Mesothelial cell of epicardium (in vitro differentiated cells): ENCODE measurements around the gene NME7. TPM values are rescaled to one million over a fixed set of nuclear protein-coding genes. Genes with fewer than 3 reads are reported as not detected.

Experiments
- DNase-seq, 2 experiments: peaks; one replicate each; pipeline ENCODE4 v3.0.0; 2021; ENCODE audit warnings: low spot score in 2 of 2; ENCODE audit not compliant: unreplicated experiment in 2 of 2
- H3K27ac Mint-ChIP-seq: 2 replicates; pipeline ENCODE4 v1.8.0; 2021; ENCODE audit warnings: mixed read lengths
- H3K27me3 Mint-ChIP-seq: 2 replicates; pipeline ENCODE4 v1.8.0; 2021; ENCODE audit warnings: low read depth, mixed read lengths
- H3K36me3 Mint-ChIP-seq: 2 replicates; pipeline ENCODE4 v1.8.0; 2021; ENCODE audit warnings: mixed read lengths
- H3K4me1 Mint-ChIP-seq: 2 replicates; pipeline ENCODE4 v1.8.0; 2021; ENCODE audit warnings: mixed read lengths
- H3K4me3 Mint-ChIP-seq: 2 replicates; pipeline ENCODE4 v1.8.0; 2021; ENCODE audit warnings: mild to moderate bottlenecking, moderate library complexity, mixed read lengths
- H3K9me3 Mint-ChIP-seq: 2 replicates; pipeline ENCODE4 v1.8.0; 2021; ENCODE audit warnings: mixed read lengths
- total RNA-seq: library from RNA; stranded (reverse); gene quantifications from 3 replicates; pipeline ENCODE4 v1.2.1, GENCODE V29; 2021
- TF ChIP-seq, protein P1 (sequence below): fragments of 200-600 bp; sonication (generic); IDR thresholded peaks from one replicate; pipeline ENCODE4 v1.5.0; 2021; ENCODE audit warnings: antibody characterized with exemption; ENCODE audit not compliant: unreplicated experiment

The NME7 gene
- total RNA-seq, 1 donor from 2014 or later = 28.9 TPM

DNA sequence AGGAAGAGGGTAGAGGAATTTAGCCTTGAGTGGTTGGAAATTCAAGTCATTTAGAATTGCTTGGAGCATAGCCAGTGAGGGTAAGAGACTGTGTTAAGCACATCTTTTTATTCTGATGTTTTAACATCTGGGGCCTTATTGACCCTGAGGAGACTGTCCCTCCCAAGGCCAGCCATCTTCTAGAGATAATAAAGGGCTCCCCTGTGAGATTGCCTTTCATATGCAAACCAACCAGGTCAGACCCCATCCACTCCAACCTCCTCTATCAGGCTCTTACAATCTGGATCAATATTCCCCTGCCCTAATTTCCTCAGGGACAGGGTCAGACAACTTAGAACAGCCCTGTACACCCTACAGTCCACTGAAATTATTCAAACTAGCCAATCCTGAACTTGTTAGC is 167.3 kb downstream of the NME7 start:
- peaks cover 15% of the 10 kb centered on the region for H3K36me3 Mint-ChIP-seq
- DNase-seq = no peak
- peaks cover 14% of the 10 kb centered on the region for H3K9me3 Mint-ChIP-seq
- no peaks in the 10 kb centered on the region for H3K27me3 Mint-ChIP-seq
- H3K4me3 Mint-ChIP-seq = no peak overlapping the region
- no peak overlapping the region for H3K27ac Mint-ChIP-seq
- peaks cover 7% of the 10 kb centered on the region for H3K4me1 Mint-ChIP-seq
- TF ChIP-seq, protein P1, sequence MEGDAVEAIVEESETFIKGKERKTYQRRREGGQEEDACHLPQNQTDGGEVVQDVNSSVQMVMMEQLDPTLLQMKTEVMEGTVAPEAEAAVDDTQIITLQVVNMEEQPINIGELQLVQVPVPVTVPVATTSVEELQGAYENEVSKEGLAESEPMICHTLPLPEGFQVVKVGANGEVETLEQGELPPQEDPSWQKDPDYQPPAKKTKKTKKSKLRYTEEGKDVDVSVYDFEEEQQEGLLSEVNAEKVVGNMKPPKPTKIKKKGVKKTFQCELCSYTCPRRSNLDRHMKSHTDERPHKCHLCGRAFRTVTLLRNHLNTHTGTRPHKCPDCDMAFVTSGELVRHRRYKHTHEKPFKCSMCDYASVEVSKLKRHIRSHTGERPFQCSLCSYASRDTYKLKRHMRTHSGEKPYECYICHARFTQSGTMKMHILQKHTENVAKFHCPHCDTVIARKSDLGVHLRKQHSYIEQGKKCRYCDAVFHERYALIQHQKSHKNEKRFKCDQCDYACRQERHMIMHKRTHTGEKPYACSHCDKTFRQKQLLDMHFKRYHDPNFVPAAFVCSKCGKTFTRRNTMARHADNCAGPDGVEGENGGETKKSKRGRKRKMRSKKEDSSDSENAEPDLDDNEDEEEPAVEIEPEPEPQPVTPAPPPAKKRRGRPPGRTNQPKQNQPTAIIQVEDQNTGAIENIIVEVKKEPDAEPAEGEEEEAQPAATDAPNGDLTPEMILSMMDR = no peak

DNA sequence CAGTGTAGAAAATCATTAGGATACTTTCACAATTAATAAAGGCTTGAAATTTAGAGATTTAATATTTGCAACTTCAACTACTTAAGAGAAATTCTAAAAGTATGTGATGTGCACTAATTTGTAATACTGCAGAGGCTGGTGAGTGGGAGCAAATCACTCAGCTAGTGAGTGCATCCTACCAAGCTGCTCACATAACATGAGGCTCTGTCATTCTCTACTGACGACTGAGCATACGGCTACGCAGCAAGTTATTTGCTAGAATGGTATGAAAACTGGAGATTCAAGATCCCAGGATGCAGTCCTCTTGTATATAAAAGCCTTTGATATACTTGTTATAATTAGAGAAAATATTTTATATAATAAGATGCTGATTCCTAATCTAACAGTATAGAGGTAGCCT is 171.0 kb downstream of the NME7 start:
- Mint-ChIP-seq H3K27ac (no peak overlapping the region), H3K4me3 (no peak overlapping the region), H3K9me3 (peaks cover 14% of the 10 kb centered on the region), H3K27me3 (no peaks in the 10 kb centered on the region), H3K4me1 (peaks cover 19% of the 10 kb centered on the region), H3K36me3 (peaks cover 12% of the 10 kb centered on the region)
- DNase-seq = no peak
- TF ChIP-seq, protein P1 = no peak

DNA sequence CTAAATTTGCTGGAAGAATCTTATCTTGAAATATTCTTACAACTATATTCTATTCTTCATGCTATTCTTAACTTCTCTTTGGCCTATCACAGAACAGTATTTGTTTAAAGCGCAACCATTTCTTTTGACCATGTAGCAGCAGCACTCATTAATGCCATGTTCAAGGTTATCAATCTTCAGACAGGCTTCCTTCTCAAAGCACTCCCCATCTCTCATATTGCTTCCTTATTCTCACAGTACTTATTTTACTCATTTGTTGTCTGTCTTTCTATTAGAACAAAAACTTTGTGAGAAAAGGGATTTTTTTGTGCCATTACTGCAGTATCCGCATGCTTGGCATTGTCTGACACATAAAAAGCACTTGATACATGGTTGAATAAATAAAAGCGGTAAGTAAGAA is 171.4 kb downstream of the NME7 start:
- H3K4me3 Mint-ChIP-seq = no peak overlapping the region
- H3K36me3 Mint-ChIP-seq = peaks cover 12% of the 10 kb centered on the region
- H3K4me1 Mint-ChIP-seq = peaks cover 19% of the 10 kb centered on the region
- no peak overlapping the region for H3K27ac Mint-ChIP-seq
- peaks cover 14% of the 10 kb centered on the region for H3K9me3 Mint-ChIP-seq
- no peak for DNase-seq
- TF ChIP-seq, protein P1 = no peak
- no peaks in the 10 kb centered on the region for H3K27me3 Mint-ChIP-seq

DNA sequence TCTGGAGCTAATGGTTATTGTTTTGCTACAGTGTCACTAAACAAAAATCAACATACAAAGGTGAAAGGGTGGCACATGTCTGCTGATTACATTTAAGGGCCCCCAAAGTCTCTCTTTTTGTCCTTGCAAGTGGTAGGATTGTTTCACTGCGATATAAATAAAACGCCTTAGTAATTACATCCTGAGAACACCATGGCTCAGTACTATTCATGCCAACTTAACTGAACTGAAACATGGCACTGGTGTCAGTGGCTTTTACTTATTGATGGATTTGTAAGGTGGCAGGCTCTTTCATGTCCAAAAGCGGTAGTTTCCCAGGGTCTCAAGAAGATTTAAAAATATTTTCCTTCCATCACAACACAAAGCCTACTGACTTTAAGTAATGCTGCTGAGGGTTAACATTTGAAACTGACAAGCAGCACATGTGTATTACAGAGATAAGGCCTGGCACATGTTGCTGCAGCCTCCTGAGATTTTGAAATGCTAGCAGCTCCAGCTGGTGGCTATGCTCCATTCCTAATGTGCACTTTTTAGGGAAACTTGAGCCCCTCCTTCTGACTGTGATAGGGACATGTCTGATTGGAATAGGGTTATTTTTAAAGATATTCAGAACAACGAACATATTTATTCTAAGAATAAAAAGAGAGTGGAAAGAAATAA is 174.3 kb downstream of the NME7 start:
- TF ChIP-seq, protein P1 = no peak
- H3K27me3 Mint-ChIP-seq = no peaks in the 10 kb centered on the region
- no peak overlapping the region for H3K4me3 Mint-ChIP-seq
- peaks cover 14% of the 10 kb centered on the region for H3K36me3 Mint-ChIP-seq
- peaks cover 19% of the 10 kb centered on the region for H3K4me1 Mint-ChIP-seq
- DNase-seq = no peak
- H3K27ac Mint-ChIP-seq = peak overlapping the region; percentile 59
- peaks cover 12% of the 10 kb centered on the region for H3K9me3 Mint-ChIP-seq

DNA sequence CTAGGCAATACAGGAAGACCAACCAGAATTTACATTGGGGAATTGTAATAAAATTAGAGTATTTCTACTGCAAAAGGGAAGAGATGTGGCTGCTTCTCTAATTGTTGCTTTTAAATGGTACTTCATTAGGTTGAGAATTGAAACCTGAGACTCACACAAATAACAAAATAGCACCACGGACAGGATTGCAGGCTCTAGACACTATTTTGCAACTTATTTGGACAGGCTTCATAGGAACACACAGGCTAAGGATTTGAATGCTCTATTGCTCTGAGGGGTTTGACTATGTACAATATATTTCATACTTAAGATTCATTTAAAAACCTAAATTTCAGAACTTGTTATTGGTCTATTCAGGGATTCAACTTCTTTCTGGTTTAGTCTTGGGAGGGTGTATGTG is 181.5 kb downstream of the NME7 start:
- H3K27me3 Mint-ChIP-seq = no peaks in the 10 kb centered on the region

More for the DNA sequence above, 181.5 kb downstream of the NME7 start:
- TF ChIP-seq, protein P1 = no peak
- peaks cover 3% of the 10 kb centered on the region for H3K9me3 Mint-ChIP-seq
- H3K4me3 Mint-ChIP-seq = no peak overlapping the region
- H3K4me1 Mint-ChIP-seq = peaks cover 11% of the 10 kb centered on the region
- peaks cover 18% of the 10 kb centered on the region for H3K36me3 Mint-ChIP-seq
- no peak overlapping the region for H3K27ac Mint-ChIP-seq
- no peak for DNase-seq
